Anterior cingulate cortex (tissue), 58 donors: Measurements from ENCODE around the gene FRMD1.

Source experiments
- DNase-seq, 58 donors: peaks; one replicate each; lab custom pipeline; 2025; lab: John Stamatoyannopoulos, UW

The FRMD1 gene

DNA sequence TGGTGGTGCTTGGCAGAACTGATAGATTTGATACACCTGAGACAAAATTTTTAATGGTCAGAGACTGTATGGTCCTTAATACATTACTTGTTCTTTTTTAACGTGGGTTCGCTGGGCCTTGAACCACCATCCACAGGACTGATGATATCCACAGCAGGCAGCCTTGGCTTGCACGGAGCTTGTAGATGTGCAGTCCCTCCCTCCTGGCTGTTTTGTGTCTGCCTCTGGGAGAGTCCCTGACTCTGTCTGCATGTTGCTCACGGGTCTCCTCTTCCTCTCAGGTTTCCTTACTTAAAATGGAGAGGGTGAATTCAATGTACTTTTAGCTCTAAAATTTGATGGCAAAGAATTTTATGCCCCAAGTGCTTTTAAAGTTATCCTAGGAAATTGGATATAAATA lies 64.0 kb downstream of the FRMD1 start:
- DNase-seq, result no peak

DNA sequence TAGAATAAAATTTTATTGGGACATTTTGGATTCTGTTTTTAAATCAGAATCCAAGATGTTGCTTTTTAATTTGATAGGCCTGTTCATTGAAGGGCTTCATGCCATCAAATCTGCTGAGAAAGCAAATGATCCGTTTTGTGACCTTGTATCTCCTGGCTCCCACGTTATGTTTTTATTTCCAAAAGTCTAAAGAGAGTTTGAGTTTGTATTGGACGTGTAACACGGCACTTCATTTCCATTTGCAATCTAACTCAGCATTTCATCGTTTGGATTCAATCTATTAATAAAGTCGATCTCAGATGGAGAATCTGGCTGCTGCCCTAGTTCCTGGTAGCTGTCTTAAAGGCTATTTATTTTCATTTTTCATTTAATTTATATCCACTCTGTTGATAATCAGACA lies 64.6 kb downstream of the FRMD1 start:
- DNase-seq, result no peak

DNA sequence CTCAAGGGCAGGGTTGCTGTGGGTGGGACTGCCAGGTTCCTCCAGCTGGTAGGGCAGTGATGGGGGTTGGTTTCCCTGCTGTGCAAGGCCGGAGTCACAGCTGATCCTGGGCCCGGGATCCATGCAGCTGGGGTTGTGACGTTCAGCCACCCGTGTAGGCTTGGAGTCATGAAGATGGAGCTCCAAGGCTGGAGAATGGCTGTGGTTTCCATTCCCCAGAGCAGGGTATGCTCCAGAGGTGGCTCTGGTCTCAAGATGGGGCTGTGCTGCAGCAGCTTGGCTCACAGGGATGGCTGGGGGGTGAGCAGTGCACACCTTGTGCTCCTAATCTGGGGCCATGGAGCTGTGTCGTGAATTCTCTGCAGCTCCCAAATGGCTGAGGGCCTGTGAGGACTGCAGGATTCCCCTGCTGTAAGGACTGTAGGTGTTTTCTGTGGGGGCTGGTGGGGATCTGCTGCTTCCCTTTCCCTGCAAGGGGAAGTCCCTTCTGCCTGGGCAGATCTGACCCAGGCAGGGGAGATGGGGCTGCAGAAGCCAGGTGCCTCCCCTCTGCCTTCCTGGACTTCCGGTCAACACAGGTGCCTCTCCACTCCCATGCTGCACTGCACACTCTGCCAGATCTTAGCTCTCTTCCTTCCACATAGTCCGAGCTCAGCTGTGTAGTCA lies 65.6 kb downstream of the FRMD1 start:
- DNase-seq, result no peak

DNA sequence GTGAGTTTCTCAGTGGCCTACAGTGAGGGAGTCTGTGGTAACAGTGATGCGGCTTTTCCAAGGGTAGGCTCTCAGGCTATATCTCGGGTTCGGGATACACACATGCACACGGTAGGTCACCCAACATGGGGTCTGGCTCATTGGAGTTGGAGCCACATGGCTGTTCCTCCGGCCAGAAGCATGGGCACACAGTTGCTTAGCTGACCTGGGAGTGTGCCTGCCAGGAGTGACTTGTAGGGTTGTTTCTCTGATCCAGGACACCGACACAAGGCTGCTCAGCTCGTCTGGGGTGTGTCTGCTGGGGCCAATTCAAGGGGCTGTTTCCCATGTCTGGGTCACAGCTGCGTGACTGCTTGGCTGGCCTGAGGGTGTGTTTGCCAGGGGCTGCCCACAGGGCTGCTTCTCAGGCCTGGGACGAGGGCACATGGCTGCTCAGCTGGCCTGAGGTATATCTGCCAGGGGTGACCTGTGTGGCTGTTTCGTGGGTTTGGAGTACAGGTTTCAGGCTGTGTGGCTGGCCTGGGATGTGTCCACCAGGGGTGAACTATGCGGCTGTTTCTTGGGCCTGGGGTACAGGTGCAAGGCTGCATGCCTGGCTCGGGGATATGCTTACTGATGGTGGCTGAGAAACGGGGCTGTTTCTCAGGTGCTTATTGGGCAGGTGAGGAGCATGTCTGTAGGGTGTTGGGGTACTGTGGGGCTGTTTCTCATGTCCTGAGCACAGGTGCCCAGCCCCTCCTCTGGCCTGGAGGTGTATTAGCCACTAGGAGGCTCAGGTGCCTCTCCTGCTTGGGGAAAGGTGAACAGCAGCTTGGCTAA lies 66.4 kb downstream of the FRMD1 start:
- no peak for DNase-seq

DNA sequence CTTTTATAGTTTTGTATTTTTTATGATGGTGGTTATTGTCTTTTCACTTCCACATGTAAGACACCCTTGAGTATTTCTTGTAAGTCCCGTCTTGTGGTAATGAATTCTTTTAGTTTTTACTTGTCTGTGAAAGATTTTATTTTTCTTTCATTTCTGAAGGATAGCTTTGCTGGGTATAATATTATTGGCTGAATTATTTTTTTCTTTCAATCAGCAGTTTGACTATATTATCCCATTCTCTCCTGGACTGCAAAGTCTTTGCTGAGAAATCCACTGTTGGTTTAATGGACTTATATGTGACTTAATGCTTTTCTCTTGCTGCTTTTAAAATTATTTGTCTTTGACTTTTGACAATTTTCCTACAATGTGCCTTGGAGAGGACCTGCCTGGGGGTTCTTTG lies 67.7 kb downstream of the FRMD1 start:
- no peak for DNase-seq

DNA sequence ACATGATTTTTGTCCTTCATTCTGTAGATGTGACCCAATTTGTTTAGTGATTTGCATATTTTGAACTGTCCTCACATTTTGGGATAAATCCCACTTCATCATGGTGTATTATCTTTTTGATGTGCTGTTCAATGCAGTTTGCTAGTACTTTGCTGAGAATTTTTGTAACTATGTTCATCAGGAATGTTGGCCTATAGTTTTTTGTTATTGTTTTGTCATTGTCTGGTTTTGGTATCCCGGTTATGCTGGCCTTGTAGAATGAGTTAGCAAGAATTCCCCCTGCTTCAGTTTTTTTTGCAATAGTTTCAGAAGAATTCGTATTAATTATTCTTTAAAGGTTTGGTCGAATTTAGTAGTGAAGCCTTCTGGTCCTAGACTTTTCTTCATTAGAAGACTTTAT lies 69.7 kb downstream of the FRMD1 start:
- no peak for DNase-seq

DNA sequence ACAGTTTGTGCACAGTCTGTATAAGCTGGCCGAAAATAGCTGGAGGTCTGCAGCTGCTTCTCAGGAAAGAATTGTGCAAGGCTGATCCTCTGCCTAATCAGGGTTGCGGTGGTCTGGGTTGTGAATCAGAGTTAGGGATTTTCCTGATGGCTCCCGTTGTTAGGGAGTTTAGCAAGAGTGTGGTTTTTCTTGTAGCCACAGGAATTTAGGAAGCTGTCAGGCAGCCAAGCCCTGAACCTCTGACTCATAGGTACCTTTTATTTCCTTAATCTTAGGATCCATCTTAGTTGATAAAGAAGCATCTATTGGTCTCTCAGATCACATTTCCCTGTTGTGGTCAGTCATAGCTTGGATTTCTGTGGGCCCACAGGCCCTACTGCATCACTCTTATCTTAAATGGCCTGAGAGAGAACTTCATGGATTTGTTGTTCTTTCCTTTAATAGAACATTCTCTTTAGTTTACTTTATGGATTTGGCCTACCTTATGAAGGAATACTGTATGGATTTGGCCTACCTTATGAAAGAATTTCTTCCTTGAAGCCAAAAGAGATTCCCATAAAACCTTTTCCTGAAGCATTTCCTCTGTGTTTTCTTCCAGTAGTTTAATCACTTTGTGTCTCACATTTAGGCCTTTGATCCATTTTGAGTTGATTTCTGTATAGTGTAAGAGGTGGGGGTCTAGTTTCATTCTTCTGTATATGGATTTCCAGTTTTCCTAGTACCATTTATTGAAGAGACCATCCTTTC lies 71.2 kb downstream of the FRMD1 start:
- DNase-seq, result no peak

DNA sequence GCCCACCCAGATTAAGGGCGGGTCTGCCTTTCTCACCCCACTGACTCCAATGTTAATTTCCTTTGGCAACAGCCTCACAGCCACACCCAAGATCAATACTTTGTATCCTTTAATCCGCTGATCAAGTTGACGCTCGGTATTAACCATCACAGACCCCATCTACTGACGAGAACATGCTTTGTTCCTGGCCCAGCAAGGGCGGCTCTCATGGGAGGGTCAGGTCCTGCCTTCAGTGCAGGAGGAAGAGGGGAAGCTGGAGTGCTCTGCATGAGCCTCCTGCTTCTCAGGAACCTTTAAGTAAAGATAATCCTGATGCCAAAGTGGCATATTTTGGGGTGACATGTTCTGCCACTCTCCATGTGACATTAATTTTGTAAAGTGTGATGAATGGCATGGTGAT lies 73.2 kb downstream of the FRMD1 start:
- no peak for DNase-seq

DNA sequence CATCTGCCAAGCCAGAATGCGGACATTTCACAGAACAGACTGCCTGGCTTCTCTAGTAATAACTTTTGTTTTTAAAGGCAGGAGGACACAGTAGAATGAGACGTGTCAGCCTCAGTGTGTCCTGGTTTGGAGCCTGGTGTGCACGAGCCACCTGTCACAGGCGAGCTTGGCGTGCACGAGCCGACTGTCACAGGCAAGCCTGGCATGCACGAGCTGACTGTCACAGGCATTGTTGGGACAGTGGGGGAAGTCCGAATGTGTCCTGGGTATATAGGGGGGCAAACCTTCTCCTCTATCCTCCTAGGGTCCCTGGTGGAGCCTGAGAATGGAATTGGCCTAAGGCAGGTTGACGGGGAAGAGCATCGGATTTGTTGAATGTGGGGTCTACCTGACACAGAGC lies 74.1 kb downstream of the FRMD1 start:
- no peak for DNase-seq

DNA sequence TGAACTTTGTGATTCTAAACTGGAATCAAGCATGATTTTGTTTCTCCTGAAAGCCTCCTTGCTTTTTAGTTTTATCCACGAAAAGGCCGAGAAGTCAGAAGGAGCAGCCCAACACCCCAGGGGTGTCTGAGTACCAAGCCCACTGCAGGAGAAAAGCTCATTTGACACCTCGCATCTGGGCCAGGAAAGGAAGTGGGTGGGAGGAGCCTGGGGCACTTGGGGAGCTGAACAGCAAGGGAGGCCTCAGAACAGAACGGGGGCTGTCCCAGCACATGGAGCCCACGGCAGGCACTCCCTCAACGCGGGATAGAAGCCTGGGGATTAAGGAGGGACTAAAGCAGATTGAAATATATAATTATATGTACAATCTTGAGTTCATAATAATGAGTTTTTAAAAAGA lies 75.0 kb downstream of the FRMD1 start:
- no peak for DNase-seq
